HL-60/S4 treated with retinoic acid at 250 ng/mL for 4 days and 3 days (cell line): ENCODE results near the gene SERP1.

Source experiments
- in situ Hi-C: fragments of 300-500 bp; cut with MboI; formaldehyde crosslinking; loops from 2 replicates; pipeline ENCODE4 v1.7.0; 2022; ENCODE audit warnings: low sequenced_read_pairs

SERP1 gene

GRCh38 chr3:150495563-150496168, 50.6 kb downstream of the SERP1 start:
- in situ Hi-C loops = loop anchor here (25.0 kb wide), 1 partner anchor 258 kb away; no protein-coding TSS in a partner anchor

GRCh38 chr3:150495149-150495548, 51.1 kb downstream of the SERP1 start:
- in situ Hi-C loops = loop anchor here (25.0 kb wide), 1 partner anchor 258 kb away; no protein-coding TSS in a partner anchor

- in situ Hi-C loops = loop anchor here (25.0 kb wide), 1 partner anchor 257 kb away; no protein-coding TSS in a partner anchor
Observed at GRCh38 chr3:150494411-150494977, 51.8 kb downstream of the SERP1 start.
